Measurements from ENCODE around the gene UVRAG.

DNA sequence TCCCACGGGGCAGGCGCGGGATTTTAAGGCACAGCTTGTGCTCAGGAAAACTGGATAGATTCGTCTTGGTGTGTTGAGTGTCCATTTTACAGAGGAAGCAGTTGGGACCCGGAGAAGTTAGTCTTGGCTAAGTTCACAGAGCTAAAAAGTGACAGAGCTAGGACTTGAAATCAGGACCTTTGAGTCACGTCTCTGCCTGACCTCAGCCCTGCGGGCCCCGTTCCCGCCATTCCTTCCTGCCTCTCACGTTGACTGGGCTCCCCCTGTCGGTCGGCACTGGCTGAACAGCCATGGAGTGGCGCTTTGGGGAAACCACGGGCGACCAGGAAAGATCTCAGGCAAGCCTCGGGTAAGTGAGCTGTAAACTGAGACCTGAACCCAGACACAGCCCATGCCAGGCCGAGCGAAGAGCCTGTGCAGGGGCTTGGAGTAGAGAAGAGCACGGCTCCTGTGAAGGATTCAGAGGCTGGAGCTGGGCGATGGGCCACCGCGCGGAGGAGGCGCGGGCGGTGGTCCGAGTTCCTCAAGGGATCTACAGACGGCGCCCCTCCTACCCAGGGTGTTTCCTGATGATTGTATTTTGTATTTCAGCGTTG lies 337.2 kb downstream of the UVRAG start:
- TF ChIP-seq, protein P1, sequence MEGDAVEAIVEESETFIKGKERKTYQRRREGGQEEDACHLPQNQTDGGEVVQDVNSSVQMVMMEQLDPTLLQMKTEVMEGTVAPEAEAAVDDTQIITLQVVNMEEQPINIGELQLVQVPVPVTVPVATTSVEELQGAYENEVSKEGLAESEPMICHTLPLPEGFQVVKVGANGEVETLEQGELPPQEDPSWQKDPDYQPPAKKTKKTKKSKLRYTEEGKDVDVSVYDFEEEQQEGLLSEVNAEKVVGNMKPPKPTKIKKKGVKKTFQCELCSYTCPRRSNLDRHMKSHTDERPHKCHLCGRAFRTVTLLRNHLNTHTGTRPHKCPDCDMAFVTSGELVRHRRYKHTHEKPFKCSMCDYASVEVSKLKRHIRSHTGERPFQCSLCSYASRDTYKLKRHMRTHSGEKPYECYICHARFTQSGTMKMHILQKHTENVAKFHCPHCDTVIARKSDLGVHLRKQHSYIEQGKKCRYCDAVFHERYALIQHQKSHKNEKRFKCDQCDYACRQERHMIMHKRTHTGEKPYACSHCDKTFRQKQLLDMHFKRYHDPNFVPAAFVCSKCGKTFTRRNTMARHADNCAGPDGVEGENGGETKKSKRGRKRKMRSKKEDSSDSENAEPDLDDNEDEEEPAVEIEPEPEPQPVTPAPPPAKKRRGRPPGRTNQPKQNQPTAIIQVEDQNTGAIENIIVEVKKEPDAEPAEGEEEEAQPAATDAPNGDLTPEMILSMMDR (IDR thresholded peaks at IDR 0.05; ENCODE audit: low read length) = peak; percentile 96
- TF ChIP-seq EZH2 (IDR thresholded peaks at IDR 0.05; ENCODE audit: borderline replicate concordance, low read length) = no peak

Measured in OCI-LY1 (cell line).